Astrocyte of the cerebellum (primary cell): Measurements from ENCODE around the gene DROSHA.

ENCODE experiments used
- DNase-seq: peaks from one replicate; pipeline ENCODE4 v3.0.0-alpha.2; 2011; ENCODE audit warnings: low read depth
- H3K4me3 ChIP-seq: 2 replicates; pipeline ENCODE4 v1.5.1; 2011; ENCODE audit warnings: mild to moderate bottlenecking, low read depth, low read length, moderate library complexity
- in situ Hi-C: cut with HindIII; loops from 2 replicates; pipeline ENCODE4 v1.10.0; 2017; ENCODE audit warnings: low sequenced_read_pairs
- TF ChIP-seq, protein P1 (sequence below): IDR thresholded peaks from 2 replicates; pipeline ENCODE4 v1.5.1; 2012; ENCODE audit warnings: low read length, low read depth, moderate library complexity, mild to moderate bottlenecking; ENCODE audit errors: missing control alignments

The DROSHA gene

DNA sequence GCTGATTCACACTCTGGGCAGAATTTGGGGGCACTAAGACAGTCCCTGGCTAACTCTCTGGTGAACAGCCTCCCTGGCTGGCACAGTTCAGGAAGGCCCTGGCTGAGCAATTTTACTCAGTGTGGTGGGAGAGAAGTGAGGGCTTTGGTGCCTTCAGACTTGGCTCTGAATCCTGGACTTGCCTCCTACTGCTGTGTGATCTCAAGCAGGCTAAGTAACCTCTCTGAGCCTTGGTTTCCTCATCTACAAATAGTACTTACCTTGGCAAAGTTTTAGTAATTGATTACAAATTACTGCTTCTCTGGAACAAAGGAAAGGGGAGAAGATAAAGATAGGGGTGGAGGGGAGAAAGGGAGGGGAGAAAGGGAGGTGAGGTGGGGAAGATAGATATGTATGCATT is 153.8 kb downstream of the DROSHA start:
- no peak overlapping the region for H3K4me3 ChIP-seq
- TF ChIP-seq, protein P1, sequence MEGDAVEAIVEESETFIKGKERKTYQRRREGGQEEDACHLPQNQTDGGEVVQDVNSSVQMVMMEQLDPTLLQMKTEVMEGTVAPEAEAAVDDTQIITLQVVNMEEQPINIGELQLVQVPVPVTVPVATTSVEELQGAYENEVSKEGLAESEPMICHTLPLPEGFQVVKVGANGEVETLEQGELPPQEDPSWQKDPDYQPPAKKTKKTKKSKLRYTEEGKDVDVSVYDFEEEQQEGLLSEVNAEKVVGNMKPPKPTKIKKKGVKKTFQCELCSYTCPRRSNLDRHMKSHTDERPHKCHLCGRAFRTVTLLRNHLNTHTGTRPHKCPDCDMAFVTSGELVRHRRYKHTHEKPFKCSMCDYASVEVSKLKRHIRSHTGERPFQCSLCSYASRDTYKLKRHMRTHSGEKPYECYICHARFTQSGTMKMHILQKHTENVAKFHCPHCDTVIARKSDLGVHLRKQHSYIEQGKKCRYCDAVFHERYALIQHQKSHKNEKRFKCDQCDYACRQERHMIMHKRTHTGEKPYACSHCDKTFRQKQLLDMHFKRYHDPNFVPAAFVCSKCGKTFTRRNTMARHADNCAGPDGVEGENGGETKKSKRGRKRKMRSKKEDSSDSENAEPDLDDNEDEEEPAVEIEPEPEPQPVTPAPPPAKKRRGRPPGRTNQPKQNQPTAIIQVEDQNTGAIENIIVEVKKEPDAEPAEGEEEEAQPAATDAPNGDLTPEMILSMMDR: no peak
- DNase-seq: no peak
- in situ Hi-C loops: no loop called here

DNA sequence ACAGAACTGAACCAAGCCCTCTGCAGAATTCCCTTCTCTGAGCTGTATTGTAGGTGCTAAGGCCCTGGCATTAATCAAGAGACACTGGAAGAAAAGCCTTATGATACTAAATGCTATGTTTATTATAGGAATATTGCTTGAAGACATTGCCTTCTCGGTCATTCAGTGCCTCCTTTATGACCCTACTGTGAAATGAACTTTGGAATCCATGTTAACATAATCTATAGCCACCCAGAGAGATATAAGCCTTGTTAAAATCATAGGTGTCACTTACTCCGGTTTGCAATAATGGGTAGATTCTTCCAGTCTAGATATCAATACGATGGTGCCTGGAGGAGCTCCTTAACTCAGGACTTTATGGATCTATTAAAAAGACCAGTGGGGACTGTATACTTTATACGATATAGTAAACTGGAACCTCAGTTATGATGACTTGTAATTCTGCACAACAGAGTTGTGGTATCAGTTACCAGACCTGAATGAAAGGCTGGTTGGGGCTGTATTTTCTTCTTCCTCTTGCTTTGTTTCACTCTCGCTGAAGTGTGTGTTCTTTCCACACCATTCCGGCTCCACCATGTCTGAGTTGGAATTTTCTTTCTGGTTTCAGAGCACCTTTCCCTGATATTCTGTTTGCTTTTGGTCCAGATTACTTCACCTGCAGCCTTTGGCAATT is 154.5 kb downstream of the DROSHA start:
- in situ Hi-C loops: no loop called here
- DNase-seq: no peak
- no peak overlapping the region for H3K4me3 ChIP-seq
- TF ChIP-seq, protein P1: no peak

DNA sequence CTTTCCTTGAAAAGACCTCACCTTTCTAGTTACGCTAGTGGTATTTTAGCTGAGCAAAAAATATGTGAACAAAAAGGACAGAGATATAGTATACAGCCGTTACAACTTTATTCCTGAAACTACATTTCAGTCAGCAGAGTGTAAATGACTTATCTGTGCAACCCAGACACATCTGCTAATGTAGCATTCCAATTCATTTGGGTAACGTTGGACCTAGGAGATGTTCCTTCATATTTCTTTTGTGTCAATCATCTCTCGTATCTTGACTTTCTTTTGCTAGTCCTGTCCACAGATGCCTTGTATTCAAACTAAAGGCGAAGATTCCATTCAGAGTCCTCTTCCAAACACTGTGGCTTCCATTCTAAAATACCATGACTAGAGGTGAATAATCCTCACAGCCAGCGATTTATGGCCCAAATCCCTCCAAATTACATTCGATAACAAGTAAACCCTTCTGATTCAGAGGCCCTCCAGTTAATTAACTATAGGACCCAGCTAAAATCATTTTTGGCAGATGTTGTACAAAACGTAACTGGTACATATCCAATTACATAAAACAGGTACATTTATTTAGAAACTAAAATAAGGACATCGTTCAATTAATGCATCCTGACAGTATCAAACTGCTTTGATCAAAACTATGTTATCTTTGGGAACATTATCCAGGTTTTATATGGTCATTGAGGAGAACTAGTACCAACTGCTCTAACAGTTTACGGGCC is 155.7 kb downstream of the DROSHA start:
- in situ Hi-C loops: no loop called here
- DNase-seq: no peak

GRCh38 chr5:31372124-31372523 is 159.8 kb downstream of the DROSHA start:
- no peak overlapping the region for H3K4me3 ChIP-seq
- in situ Hi-C loops: no loop called here
- TF ChIP-seq, protein P1: no peak
- DNase-seq: no peak

More for the DNA sequence above, 155.7 kb downstream of the DROSHA start:
- TF ChIP-seq, protein P1: no peak
- no peak overlapping the region for H3K4me3 ChIP-seq

- TF ChIP-seq, protein P1: no peak
- in situ Hi-C loops: no loop called here
- DNase-seq: no peak
- no peak overlapping the region for H3K4me3 ChIP-seq
Measured at GRCh38 chr5:31366941-31367340, 165.0 kb downstream of the DROSHA start.

- in situ Hi-C loops: no loop called here
Measured at GRCh38 chr5:31365776-31366175, 166.1 kb downstream of the DROSHA start.

More at GRCh38 chr5:31365776-31366175, 166.1 kb downstream of the DROSHA start:
- H3K4me3 ChIP-seq: no peak overlapping the region
- DNase-seq: no peak
- TF ChIP-seq, protein P1: no peak
